IPS-18a (cell line): ENCODE measurements around the gene FAM124A.
"Not testable (repeated sequence)": the region's sequence is repeated elsewhere in the genome, so short reads cannot be mapped to it uniquely, and the experiment has no call there.

Experiments used
- H3K27ac ChIP-seq: one replicate; pipeline ENCODE4 v1.5.1; 2013; ENCODE audit warnings: low read length
- H3K27me3 ChIP-seq: one replicate; pipeline ENCODE4 v1.6.1; 2013; ENCODE audit warnings: mild to moderate bottlenecking, low read length; ENCODE audit not compliant: control insufficient read depth, insufficient read depth
- H3K36me3 ChIP-seq: one replicate; pipeline ENCODE4 v1.6.1; 2013; ENCODE audit warnings: low read depth, low read length; ENCODE audit not compliant: control insufficient read depth
- H3K4me1 ChIP-seq: one replicate; pipeline ENCODE4 v1.6.1; 2013; ENCODE audit warnings: low read depth, low read length; ENCODE audit not compliant: control insufficient read depth
- H3K4me3 ChIP-seq: one replicate; pipeline ENCODE4 v1.5.1; 2013; ENCODE audit warnings: low read length
- H3K9ac ChIP-seq: one replicate; pipeline ENCODE4 v1.6.1; 2013; ENCODE audit warnings: mild to moderate bottlenecking, low read length, moderate library complexity
- H3K9me3 ChIP-seq: one replicate; pipeline ENCODE4 v1.6.1; 2013; ENCODE audit warnings: low read depth, low read length; ENCODE audit not compliant: control insufficient read depth

Gene FAM124A

DNA sequence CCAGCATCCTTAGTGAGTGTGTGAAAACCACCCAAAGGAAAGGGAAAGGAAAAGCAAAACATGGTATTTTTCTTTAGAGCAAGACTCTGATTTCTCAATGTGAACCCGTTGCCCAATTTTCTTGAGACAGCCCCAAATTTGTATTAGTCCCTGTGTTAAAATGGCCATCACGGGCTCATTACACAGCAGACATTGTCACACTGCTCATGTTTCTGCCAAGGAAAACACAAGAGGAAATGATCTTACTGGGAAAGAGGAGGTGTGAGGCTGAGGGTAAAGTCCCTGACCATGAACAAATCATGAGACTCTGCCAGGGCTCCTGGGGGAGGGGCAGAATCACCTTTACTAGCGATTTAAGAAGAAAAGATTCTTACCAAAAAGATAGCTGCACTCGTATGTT is 54.4 kb downstream of the FAM124A start:
- Histone ChIP-seq H3K4me1 (peaks cover 4% of the 10 kb centered on the region), H3K4me3 (no peak overlapping the region), H3K9me3 (no peaks in the 10 kb centered on the region), H3K27ac (no peak overlapping the region), H3K36me3 (peaks cover 22% of the 10 kb centered on the region), H3K27me3 (no peaks in the 10 kb centered on the region), H3K9ac (no peak overlapping the region)

DNA sequence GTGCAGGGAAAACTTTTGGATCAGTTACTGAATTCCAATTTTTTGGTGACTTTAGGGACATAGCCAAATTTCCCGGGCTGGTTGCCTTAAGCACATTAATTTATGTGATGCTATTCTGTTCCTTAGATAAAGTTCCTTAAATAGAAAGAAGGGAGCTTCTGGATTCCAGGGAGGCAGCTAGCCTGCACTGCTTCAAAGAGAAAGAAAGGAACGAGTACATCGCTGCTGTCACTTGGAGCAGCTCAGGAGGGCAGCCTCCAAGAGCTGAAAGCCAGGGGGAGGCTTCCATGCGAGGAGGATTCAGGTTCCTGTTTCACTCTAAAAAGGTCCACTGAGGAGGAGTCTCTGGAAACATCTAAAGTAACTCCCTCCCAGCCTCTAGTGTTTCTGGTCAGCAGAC is 55.7 kb downstream of the FAM124A start:
- H3K9me3 ChIP-seq = no peaks in the 10 kb centered on the region
- no peak overlapping the region for H3K27ac ChIP-seq
- no peaks in the 10 kb centered on the region for H3K27me3 ChIP-seq
- no peak overlapping the region for H3K9ac ChIP-seq
- H3K4me1 ChIP-seq = peaks cover 4% of the 10 kb centered on the region
- H3K4me3 ChIP-seq = no peak overlapping the region
- peaks cover 27% of the 10 kb centered on the region for H3K36me3 ChIP-seq

DNA sequence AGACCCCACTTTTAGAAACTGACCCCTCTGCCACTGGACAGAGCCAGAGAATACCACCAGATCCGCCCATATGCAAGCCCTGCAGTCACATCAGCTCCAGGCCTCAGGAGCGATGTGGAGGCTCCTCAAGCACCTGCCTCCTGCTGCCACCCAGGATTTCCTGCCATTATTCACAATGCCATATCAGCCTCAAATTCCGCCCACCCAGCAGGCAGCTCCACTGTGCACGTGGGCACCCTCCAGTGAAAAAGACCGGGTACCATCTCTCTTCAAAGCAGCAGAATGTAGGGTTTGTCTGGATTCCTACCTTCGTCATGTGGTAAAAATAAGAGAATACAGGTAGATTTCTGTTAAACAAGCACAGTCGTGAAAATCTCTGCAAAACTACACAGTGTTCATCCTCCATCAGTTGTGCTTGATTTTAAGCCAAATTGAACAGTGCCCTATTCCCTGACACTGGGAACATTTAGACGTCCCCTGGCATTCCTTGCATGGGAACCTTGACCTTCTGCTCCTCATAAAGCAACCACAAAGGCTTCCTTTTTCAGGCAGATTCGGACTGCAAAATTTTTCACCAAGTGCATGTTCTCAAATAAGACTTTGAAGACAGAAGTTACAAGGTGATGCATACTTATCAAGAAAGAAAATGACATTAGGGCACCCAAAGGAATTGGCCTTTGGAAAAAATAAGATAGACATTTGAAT is 56.4 kb downstream of the FAM124A start:
- Histone ChIP-seq H3K27me3 (no peaks in the 10 kb centered on the region), H3K36me3 (peaks cover 27% of the 10 kb centered on the region), H3K9ac (no peak overlapping the region)

DNA sequence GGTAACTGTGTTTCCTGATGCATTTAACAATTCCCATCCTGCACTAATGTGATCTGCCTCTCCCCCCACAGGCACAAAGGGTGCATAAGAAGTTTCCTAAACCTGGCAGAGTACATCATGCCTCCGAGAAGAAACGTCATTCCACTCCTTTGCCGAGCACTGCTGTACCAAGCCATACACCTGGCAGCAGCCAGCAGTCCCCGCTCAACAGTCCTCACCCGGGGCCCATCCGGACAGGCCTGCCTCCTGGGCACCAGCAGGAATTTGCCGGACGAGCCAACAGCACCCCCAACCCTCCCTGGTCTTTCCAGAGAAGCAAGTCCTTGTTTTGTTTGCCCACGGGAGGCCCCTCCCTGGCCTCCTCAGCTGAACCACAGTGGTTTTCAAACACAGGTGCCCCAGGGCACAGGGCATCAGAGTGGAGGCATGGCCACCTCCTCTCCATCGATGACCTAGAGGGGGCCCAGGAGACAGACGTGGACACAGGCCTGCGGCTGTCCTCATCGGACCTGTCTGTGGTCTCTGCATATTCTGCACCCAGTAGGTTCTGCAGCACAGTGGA is 58.3 kb downstream of the FAM124A start:
- no peaks in the 10 kb centered on the region for H3K27me3 ChIP-seq
- H3K9ac ChIP-seq = no peak overlapping the region
- H3K4me1 ChIP-seq = peaks cover 4% of the 10 kb centered on the region
- H3K27ac ChIP-seq = no peak overlapping the region
- peaks cover 25% of the 10 kb centered on the region for H3K36me3 ChIP-seq
- no peaks in the 10 kb centered on the region for H3K9me3 ChIP-seq
- H3K4me3 ChIP-seq = no peak overlapping the region

More for the DNA sequence above, 56.4 kb downstream of the FAM124A start:
- H3K4me3 ChIP-seq = no peak overlapping the region
- no peaks in the 10 kb centered on the region for H3K9me3 ChIP-seq
- H3K27ac ChIP-seq = no peak overlapping the region
- H3K4me1 ChIP-seq = peaks cover 4% of the 10 kb centered on the region

DNA sequence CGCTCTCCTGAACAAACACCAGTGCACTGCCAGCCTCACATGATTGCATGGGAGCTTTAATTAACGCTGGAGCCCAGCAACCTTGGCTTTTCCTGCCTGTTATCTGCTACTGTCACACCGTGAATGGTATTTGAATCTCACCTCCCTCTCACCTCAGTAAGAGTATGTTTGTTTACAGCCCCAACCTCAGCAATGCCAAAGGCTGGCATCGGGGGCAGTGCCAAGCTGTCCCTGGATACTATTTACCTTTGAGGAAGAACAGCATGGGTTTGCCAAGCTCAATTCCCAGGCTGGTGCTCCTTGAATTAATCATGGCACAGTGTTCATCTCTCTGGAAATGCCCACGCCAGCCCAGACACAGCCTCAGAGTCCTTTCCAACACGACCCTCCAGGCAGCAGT is 60.1 kb downstream of the FAM124A start:
- no peak overlapping the region for H3K4me3 ChIP-seq
- H3K27me3 ChIP-seq = no peaks in the 10 kb centered on the region
- H3K36me3 ChIP-seq = peaks cover 24% of the 10 kb centered on the region
- H3K9ac ChIP-seq = no peak overlapping the region
- H3K9me3 ChIP-seq = no peaks in the 10 kb centered on the region
- H3K4me1 ChIP-seq = peaks cover 4% of the 10 kb centered on the region
- H3K27ac ChIP-seq = no peak overlapping the region

DNA sequence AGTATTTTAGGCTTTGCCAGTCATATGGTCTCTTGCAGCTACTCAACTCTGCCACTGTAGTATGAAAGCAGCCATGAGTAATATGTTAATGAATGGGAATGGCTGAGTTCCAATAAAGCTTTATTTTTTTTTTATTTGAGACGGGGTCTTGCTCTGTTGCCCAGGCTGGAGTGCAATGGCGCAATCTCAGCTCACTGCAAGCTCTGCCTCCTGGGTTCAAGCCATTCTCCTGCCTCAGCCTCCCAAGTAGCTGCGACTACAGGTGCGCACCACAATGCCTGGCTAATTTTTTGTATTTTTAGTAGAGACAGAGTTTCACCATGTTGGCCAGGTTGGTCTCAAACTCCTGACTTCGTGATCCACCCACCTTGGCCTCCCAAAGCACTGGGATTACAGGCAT is 60.7 kb downstream of the FAM124A start:
- not testable (repeated sequence) for H3K9me3 ChIP-seq, H3K27ac ChIP-seq, H3K4me3 ChIP-seq, H3K4me1 ChIP-seq, H3K9ac ChIP-seq, H3K27me3 ChIP-seq
- peaks cover 24% of the 10 kb centered on the region for H3K36me3 ChIP-seq

DNA sequence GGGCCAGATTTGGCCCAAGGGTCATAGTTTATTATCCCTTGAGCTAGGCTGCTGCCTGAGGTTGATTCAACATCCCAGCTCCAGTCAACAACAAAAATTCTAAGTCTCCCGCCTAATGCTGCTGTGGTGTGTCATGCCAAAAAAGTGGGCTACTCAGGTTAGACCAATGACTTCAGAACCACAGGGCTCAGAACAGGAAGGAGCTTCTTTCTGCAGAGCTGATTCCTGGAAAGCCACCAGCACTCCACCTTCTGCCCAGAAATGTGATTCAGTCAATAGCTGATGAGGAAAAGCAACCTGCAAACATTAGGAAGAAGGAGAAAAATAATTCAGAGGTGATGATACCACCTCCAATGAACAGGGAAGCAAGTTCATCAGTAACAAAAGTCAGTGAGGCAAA is 61.2 kb downstream of the FAM124A start:
- no peaks in the 10 kb centered on the region for H3K9me3 ChIP-seq
- H3K27me3 ChIP-seq = no peaks in the 10 kb centered on the region
- peaks cover 23% of the 10 kb centered on the region for H3K36me3 ChIP-seq
- no peak overlapping the region for H3K9ac ChIP-seq
- peaks cover 6% of the 10 kb centered on the region for H3K4me1 ChIP-seq
- no peak overlapping the region for H3K4me3 ChIP-seq
- no peak overlapping the region for H3K27ac ChIP-seq

DNA sequence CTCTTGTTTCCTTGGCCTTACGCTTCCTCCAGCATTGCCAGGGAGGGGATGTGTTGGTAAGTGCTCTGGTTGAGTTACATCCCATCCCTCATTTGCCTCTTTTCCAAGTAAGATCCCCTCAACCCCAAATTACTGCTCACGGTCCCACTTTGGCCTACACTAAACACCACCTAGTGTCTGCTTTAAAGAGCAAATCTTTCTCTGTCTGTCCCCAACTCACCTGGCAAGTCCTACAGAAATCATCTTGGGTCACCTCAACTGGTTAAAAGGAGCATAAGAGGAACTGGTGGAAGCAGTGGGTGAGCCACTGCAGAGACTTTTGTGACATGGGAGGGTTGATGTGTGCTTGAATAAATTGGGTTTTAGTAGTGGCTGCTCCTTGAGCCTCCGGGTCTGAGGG is 62.1 kb downstream of the FAM124A start:
- no peak overlapping the region for H3K27ac ChIP-seq
- no peaks in the 10 kb centered on the region for H3K27me3 ChIP-seq
- peaks cover 18% of the 10 kb centered on the region for H3K36me3 ChIP-seq
- peaks cover 6% of the 10 kb centered on the region for H3K4me1 ChIP-seq
- H3K9ac ChIP-seq = no peak overlapping the region
- H3K4me3 ChIP-seq = no peak overlapping the region
- H3K9me3 ChIP-seq = no peaks in the 10 kb centered on the region

DNA sequence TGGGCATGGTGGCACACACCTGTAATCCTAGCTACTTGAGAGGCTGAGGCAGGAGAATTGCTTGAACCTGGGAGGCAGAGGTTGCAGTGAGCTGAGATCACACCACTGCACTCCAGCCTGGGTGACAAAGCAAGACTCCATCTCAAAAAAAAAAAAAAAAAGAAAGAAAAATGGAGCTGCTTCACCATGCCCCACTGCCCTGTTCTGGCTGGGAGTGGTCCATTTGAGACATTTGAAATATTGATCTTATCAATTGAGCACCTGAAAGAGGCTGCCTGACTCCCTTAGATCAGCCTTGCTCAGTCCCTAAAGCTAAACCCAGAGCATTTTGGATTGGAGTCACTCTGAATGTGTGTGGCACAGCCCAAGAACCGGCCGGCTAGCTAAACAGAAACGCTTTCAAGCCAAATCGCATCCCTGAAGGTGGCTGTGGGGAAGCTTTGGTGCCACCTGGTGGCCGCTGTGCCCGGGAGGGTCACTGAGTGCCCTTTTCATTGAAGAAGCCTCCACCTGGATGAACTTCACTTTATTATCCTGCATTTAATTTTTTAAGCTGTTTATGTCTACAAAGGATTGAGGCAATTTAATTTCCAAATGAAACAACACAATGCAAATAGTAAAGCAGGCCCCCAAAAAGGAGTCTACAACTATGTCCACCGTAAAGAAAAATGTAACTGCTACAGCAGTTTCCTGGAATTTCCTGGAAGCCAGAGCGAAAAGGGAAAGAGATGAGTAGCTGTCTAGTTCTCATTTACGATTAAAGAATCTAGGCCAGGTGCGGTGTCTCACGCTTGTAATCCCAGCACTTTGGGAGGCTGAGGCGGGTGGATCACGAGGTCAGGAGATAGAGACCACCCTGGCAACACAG is 64.2 kb downstream of the FAM124A start:
- Histone ChIP-seq H3K36me3 (peaks cover 10% of the 10 kb centered on the region), H3K9me3 (no peaks in the 10 kb centered on the region), H3K4me1 (peaks cover 6% of the 10 kb centered on the region), H3K27ac (no peak overlapping the region), H3K4me3 (no peak overlapping the region), H3K9ac (no peak overlapping the region), H3K27me3 (no peaks in the 10 kb centered on the region)

DNA sequence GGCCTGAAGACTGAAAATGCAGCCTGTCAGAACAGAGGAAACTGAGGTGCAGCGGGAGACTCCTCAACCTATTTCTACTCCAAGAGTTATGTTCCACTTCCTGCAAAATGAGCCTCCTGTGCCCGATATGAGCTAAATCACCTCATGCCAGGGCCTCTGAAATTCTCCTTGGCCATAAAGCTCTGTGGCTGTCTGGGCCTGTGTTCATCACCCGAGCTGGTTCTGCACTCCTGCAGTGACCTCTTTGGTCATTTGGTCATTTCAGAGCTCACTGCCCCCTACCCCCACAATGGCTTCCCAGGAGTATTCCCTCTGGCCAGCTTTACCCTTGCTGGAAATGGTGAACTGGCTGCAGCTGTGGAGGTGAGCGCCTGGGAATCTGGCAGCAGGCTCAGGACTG is 65.6 kb downstream of the FAM124A start:
- Histone ChIP-seq H3K27me3 (no peaks in the 10 kb centered on the region), H3K9me3 (no peaks in the 10 kb centered on the region), H3K27ac (no peak overlapping the region), H3K9ac (no peak overlapping the region), H3K36me3 (no peaks in the 10 kb centered on the region), H3K4me3 (no peak overlapping the region), H3K4me1 (peaks cover 12% of the 10 kb centered on the region)

DNA sequence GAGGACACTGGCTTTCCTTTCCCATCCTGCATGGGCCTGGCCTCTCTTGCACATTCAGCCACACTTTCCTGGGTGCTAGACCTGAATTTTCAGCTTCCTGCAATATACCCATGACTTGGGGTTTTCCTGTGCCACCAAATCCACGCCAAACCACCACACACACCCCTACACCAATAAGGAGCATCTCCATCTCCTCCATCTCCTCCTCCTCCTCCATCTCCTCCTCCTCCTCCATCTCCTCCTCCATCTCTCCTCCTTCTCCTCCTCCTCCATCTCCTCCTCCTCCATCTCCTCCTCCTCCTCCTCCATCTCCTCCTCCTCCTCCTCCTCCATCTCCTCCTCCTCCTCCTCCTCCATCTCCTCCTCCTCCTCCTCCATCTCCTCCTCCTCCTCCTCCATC is 66.1 kb downstream of the FAM124A start:
- H3K4me3 ChIP-seq, H3K27ac ChIP-seq, H3K27me3 ChIP-seq, H3K9ac ChIP-seq, H3K36me3 ChIP-seq, H3K9me3 ChIP-seq: not testable (repeated sequence)
- H3K4me1 ChIP-seq = peaks cover 12% of the 10 kb centered on the region
